HG02759 (cell line): ENCODE data around the gene TOB1.

Source experiments
- ATAC-seq: cut with Tn5 transposase; IDR thresholded peaks from one replicate; pipeline ENCODE4 v1.9.1; 2021; ENCODE audit warnings: mild to moderate bottlenecking, moderate library complexity; ENCODE audit not compliant: unreplicated experiment

Gene TOB1, protein sequence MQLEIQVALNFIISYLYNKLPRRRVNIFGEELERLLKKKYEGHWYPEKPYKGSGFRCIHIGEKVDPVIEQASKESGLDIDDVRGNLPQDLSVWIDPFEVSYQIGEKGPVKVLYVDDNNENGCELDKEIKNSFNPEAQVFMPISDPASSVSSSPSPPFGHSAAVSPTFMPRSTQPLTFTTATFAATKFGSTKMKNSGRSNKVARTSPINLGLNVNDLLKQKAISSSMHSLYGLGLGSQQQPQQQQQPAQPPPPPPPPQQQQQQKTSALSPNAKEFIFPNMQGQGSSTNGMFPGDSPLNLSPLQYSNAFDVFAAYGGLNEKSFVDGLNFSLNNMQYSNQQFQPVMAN

DNA sequence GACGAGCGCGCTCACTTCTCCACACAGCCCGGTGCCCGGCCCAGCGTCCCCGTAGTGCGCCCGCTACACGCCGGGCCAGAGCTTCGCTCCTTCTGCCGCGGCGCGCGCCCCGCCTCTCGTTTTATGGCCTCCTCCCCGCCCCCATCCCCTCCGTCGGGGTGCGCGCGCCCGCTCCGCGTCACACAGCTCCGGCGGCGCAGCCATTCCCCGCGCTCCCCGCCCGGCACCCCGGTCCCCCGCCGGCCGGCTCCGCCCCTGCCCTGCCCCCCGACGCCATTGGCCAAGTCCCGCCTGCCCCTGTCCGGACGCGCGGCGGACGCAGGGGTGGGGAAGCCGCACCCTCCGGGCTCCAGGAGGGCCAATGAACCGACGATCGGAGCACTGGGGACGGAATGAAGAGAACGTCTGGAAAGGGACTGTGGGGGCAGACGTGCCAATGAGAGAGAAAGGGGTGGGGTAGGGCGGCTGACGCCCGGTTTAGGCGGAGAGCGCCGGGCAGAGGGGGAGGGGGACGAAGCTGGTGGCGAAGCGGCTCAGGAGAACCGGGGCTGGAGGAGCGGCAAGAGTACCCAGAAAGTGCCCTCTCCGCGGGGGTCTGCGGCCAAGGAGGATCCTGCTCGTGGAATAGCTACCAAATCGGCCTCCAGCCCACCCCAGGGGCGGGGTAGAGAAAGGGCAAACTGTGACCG is at the start of gene TOB1:
Gene TOB1 (minus strand): TSS at position 94 of the 689 bp plus-strand sequence. CDS start 2,337 bp downstream, outside the sequence.
- ATAC-seq = peak; percentile 72

GRCh38 chr17:50914505-50915063 is 48.4 kb upstream of the TOB1 start:
- ATAC-seq = no peak

DNA sequence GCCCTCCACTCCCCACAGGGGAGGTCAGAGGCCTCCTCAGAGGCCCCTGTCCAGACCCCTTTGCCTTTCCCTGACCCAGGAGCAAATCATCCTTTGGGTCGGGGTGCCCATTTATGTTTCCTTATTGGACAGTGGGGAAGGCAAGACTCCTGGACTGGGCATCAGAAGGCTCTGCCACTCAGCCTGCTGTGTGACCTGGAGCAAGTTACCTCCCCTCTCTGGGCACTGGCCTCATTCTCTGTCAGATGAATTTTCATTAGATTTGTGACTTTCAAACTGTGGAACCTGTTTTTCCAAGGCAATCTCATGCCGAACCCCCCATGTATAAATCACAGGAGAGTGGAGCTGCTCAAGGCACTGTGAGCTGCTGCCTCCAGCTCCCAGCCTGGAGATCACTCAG is 47.0 kb upstream of the TOB1 start:
- ATAC-seq = no peak

DNA sequence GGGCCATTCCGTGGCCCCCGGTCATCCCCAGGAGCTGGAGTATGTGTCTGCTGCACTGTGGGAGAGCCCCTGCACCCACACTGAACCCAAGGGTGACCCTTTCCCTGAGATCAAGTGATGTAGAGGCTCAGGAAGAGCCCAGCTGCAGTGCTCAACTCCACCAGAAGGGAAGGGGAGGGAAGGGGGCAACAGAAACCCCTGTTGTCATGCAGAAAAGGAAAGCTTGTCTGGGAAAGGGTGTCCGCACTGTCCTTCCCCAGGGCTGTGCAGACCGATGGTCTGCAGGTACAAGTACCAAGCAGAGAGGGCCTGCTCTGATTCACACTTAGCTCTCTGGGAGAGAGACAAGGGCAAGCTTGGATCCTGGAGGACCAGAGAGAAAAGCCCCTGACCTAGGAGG is 45.7 kb upstream of the TOB1 start:
- ATAC-seq = no peak

- ATAC-seq = no peak
Measured at GRCh38 chr17:50911450-50911849, 45.3 kb upstream of the TOB1 start.

DNA sequence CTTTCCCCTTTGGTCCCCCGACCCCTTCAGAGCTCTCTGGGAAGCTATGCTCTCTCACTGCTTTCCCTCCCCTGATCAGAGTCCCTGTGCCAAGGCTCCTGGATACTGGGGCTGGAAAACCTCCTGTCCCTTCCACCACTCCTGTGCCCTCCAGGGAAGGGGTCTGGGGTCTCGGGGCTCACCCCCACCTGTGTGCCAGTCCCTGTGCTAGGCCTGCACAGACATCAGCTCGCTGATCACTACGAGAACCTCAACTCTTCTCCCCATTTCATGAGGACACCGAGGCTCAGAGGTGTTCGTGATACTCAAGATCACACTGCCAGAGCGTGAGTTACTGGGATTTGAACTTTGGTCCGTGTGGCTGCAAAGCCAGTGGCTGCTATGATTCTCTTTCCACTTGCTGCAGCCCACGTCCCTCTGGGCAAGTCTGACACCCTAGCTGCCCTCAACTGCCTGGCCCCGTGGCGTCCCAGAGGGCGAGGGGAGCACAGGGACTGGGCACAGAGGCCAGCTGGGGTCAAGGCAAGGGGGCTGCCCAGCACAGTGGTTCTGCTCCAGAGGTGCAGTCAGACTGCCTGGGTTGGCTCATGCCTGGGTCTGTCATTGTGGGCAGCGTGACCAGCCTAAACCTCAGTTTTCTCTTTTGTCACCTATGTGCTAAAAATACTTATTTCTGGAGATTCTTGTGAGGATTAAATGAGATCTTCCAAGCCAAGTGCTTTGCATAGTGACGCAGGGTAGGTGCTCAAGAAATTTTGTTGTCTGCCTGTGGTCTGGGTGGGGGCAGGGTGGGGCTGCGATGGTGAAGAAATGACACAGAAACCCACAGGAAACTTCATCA is 43.8 kb upstream of the TOB1 start:
- ATAC-seq = no peak

DNA sequence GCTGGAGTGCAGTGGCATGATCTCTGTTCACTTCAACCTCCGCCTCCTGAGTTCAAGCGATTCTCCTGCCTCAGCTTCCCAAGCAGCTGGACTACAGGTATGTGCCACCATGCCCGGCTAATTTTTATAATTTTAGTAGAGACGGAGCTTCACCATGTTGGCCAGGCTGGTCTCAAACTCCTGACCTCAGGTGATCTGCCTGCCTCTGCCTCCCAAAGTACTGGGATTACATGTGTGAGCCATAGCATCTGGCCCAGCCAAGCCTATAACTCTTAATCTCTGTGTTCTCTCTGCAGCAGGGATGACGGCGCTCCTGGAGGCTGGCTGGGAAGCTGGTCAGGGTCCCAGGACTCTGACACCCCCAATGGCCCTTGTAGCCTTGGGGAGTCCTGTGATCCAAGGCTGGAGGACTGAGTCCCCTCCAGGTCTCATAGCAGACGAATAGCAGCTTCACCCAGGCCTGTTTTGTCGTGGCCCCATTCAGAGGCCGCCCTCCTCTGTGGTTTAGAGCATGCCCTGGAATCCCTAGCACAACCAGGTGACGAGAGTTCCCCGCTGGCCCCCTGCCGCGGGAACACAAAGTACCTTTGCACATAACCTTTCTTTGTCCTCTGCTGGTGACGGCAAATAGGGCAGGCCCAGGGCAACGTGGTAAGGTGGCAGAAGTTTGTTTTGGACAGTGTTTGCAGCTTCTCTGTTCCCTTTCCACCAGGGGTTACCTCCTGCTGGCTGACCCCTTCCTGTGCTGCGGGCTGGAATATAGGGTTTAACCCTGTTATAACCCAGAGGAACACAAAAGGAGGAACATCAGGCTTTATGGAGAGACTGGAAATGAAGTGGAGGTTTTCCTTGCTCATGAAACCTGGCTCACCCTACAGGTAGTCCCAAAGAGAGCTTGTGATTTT is 43.0 kb upstream of the TOB1 start:
- ATAC-seq = no peak

DNA sequence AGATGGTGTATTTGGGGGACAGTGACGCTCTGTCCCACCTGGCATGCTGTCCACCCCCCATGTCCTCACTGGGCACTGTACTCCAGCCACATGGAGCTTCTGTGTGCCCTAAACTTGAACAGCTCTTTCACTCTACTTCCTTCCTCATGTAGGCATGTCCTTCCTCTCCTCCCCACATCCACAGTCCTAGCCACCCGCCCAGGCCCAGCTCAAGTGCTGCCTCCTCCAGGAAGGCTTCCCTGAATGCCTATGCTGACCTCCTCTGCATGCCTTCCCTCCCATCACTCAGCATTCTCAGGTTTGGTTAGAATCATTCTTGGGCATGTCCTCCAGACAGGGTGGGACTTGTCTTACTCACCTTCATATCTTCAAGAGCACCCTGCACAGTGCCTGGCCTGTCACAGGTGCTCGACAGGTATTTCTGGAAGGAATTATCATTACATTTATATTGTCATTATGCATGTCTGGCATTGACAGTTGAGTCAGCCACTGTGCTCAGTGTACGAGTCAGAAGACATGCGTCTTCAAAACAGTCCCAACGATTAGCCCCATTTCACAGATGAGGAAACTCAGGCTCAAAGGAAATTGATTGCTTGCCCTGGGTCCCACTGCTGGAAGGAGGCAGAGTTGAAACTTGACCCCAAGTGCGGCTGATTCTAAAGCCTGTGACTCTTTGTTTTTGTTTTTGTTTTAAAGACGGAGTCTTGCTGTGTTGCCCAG is 42.1 kb upstream of the TOB1 start:
- ATAC-seq = no peak

DNA sequence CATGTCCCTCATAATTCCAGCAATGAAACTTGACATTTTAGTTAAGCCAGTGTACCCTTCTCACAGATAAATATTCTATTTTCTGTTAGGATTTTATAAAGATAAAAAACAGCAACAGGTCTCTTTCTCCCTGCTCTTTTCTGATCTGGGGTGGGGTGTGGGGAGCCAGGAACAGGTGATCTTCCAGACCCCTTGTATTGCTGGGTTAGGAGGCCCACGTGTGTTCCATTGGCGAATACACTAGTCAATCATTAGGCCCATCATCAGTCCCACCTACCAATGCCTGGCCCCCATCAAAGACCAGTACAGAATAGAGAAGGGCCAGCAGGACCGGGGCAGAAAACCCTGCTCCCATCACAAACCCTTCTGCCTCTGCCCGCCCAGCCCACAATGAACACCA is 40.3 kb upstream of the TOB1 start:
- no peak for ATAC-seq

GRCh38 chr17:50905460-50905803 is 39.3 kb upstream of the TOB1 start:
- no peak for ATAC-seq

- no peak for ATAC-seq
Measured at GRCh38 chr17:50904518-50905459, 38.6 kb upstream of the TOB1 start.

DNA sequence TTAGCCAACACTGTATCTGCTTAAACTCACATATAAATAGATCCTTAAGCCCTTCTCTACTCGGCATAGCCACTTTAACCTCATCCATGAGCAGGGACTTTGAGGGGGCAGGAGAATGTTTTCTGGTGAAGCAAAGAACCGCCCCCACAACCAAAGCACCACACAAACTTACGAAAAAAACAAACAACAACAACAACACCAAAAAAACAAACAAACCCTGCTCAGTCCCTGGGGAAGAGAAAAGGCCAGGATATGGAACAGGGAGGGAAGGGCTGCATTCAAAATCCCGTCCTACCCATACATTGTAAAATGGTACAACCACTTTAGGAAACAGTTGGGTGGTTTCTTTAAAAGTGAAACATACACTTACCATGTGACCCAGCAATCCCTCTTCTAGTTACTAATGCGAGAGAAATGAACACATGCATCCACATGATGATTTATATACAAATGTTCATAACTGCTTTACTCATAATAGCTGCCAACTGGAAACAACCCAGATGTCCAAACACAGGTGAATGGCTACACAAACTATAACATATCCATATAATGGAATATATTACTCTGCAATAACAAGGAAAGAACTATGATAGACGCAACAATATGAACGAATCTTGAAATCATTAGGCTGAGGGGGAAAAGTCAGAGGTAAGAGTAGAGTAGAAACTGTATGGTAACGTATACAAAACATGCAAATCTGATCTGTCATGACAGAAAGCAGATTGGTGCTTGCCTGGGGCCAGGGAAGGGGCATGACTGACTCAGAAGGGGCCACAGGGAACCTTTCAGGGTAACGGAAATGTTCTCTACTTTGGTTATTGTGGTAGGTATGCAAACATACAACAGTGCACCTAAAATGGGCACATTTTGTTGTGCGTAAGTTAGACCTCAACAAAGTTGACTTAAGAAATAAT is 37.7 kb upstream of the TOB1 start:
- no peak for ATAC-seq

DNA sequence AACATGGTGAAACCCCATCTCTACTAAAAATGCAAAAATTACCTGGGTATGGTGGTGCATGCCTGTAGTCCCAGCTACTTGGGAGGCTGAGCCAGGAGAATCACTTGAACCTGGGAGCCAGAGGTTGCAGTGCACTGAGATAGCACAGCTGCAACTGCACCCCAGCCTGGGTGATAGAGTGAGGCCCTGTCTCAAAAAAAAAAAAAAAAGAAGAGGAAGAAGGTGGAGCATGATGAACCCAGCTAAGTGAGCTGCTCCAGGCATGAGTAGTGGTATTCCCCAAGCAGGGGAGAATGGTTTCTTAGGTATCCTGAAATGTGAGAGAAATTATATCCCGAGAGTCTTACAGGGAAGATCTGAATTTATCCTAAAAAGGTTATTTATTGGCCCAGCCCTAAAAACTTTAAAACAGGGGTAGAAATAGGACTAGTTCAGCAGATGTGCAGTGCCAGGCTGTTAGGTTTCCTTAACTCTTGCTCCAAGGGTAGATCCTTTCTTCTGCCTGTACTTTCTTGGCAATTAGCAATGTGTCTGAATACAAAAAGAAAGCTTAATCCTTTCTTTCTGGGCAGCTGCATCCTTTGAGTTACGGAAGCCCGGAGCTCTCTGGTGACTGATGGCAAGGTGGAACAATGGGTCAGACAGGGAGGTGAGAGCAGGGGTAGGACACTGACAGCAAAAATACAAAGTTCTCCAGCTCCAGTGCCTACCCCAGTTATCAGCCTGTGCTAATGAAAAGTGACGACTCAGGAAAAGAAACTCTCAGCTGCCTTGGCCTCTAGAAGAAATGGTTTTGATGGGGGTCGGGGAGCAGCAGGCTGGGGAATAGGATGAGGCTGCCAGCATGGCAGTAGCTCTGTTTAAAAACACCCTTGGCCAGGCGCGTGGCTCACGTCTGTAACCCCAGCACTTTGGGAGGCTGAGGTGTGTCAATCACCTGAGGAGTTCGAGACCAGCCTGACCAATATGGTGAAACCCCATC is 36.5 kb upstream of the TOB1 start:
- ATAC-seq = no peak

DNA sequence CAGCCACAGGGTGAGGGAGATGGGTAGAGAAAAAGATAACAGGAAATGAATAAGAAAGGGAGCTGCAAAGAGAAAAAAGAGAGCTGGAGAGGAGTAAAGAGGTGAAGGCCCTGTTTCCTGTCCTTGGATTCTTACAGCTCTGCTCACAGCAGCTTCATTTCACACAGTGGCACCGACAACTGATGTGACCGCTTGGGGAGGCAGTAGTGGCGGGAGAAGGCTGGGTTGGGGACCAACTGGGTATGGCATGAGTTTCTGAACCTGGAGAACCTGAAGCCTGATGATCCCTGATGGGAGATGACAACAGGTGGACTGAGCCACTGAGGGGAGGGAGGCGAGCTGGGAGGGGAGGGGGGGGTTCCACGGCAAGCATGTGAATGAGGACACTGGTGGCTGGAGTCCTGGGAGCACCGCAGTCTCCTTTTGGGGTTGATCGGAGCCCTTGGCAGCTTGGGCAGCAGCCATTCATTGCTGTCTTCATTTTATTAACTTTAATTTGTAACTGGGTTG is 34.3 kb upstream of the TOB1 start:
- ATAC-seq = no peak

GRCh38 chr17:50899559-50900319 is 33.6 kb upstream of the TOB1 start:
- no peak for ATAC-seq
